ENCODE results near the gene CD2.
A peak's percentile ranks its signal among the peaks of the same experiment; 100 is the strongest.

Gene CD2

DNA sequence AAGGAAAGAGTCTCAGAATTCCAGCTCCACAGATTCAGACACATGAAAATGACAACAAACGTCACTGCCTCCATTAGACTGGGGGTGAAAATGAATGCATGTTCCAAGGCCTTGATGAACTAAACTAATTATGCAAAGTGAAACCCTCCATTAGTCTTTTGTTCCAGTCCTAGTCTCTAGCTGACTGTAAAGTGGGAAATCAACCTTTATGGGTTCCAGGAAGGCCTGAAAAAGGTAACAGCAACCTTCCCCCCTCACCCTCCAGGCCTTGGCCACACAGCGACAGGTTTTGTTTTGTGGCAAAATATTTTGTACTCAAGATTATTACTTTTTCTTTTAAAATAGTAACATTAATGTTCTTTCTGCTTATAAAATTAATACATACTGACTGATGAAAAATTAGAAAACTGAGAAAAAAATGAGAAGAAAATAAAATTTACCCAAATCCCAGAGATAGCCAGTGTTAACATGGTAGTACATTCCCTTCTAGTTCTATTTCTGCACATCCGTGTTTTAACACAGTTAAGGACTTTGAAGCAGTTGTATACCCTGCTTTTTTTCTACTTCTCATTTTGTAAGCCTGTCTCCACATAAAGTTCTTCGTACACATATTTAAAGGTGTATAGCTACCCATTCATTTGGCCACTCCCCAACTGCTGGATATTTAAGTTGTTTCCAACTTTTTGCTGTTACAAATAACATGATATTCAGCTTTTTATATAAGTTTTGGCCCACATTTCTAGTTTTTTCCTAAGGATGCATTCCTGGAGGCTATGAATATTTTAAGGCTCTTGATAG, 60.9 kb downstream of the CD2 start:
- no peak for TF ChIP-seq MYC (IDR thresholded peaks at IDR 0.05; ENCODE audit: low read depth, low read length)
- TF ChIP-seq, protein P1, sequence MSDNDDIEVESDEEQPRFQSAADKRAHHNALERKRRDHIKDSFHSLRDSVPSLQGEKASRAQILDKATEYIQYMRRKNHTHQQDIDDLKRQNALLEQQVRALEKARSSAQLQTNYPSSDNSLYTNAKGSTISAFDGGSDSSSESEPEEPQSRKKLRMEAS (IDR thresholded peaks at IDR 0.05; ENCODE audit: low read depth, low read length), result no peak
- TF ChIP-seq POLR2A (IDR thresholded peaks at IDR 0.05; ENCODE audit: extremely low read depth, insufficient read length), result no peak
- TF ChIP-seq, protein P2, sequence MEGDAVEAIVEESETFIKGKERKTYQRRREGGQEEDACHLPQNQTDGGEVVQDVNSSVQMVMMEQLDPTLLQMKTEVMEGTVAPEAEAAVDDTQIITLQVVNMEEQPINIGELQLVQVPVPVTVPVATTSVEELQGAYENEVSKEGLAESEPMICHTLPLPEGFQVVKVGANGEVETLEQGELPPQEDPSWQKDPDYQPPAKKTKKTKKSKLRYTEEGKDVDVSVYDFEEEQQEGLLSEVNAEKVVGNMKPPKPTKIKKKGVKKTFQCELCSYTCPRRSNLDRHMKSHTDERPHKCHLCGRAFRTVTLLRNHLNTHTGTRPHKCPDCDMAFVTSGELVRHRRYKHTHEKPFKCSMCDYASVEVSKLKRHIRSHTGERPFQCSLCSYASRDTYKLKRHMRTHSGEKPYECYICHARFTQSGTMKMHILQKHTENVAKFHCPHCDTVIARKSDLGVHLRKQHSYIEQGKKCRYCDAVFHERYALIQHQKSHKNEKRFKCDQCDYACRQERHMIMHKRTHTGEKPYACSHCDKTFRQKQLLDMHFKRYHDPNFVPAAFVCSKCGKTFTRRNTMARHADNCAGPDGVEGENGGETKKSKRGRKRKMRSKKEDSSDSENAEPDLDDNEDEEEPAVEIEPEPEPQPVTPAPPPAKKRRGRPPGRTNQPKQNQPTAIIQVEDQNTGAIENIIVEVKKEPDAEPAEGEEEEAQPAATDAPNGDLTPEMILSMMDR (IDR thresholded peaks at IDR 0.05; ENCODE audit: low read depth, low read length), result no peak
- no peak for DNase-seq (ENCODE audit: low read depth)
- H3K4me3 ChIP-seq (ENCODE audit: low read depth, low read length), result no peak overlapping the region

GRCh38 chr1:116817582-116818064, 63.4 kb downstream of the CD2 start:
- TF ChIP-seq, protein P2 (IDR thresholded peaks at IDR 0.05; ENCODE audit: low read depth, low read length), result peak; percentile 70
- TF ChIP-seq MYC (IDR thresholded peaks at IDR 0.05; ENCODE audit: low read depth, low read length), result no peak
- TF ChIP-seq POLR2A (IDR thresholded peaks at IDR 0.05; ENCODE audit: extremely low read depth, insufficient read length), result no peak
- TF ChIP-seq, protein P1 (IDR thresholded peaks at IDR 0.05; ENCODE audit: low read depth, low read length), result no peak
- no peak overlapping the region for H3K4me3 ChIP-seq (ENCODE audit: low read depth, low read length)
- DNase-seq (ENCODE audit: low read depth), result peak; percentile 77

Measured in NB4 (cell line).